Stomach (tissue), 9 donors: ENCODE data around the gene ABCC8. TPM values are rescaled to one million over a fixed set of nuclear protein-coding genes. Genes with fewer than 3 reads are reported as not detected.

Source experiments
- DNase-seq, 2 donors: peaks; one replicate each; pipeline versions ENCODE4 v3.0.0 to v3.0.0-alpha.2; 2013 to 2019
- H3K27ac ChIP-seq, 5 donors: fragments of 200-600 bp in 4 of 5; sonication (generic) in 4 of 5; one replicate each; pipeline ENCODE4 v1.5.1; 2013 to 2019; ENCODE audit warnings: mild to moderate bottlenecking in 1 of 5, moderate library complexity in 1 of 5
- H3K27me3 ChIP-seq, 3 donors: fragments of 200-600 bp; sonication (generic); one replicate each; pipeline ENCODE4 v1.5.1; 2017 to 2019; ENCODE audit warnings: mixed run types in 1 of 3
- H3K36me3 ChIP-seq, 4 donors: fragments of 200-600 bp; sonication (generic); 1 replicate in 3 of 4; 2 replicates in 1 of 4; pipeline ENCODE4 v1.5.1; 2016 to 2019
- H3K4me1 ChIP-seq, 4 donors: fragments of 200-600 bp; sonication (generic); one replicate each; pipeline ENCODE4 v1.5.1; 2016 to 2019
- H3K4me3 ChIP-seq, 4 donors: fragments of 200-600 bp; sonication (generic) in 3 of 4; one replicate each; pipeline ENCODE4 v1.5.1; 2016 to 2019; ENCODE audit warnings: mild to moderate bottlenecking in 1 of 4
- H3K9me3 ChIP-seq, 4 donors: fragments of 200-600 bp; sonication (generic); one replicate each; pipeline ENCODE4 v1.5.1; 2016 to 2019
- EP300 ChIP-seq: sonication (generic); formaldehyde crosslinking; IDR thresholded peaks from one replicate; pipeline ENCODE4 v1.6.1; 2017; ENCODE audit warnings: antibody characterized with exemption
- POLR2A ChIP-seq, 4 donors: fragments of 450-650 bp; IDR thresholded peaks; one replicate each; pipeline ENCODE4 v1.6.1; 2016; ENCODE audit warnings: antibody characterized with exemption in 4 of 4, control low read depth in 2 of 4, mild to moderate bottlenecking in 1 of 4, moderate library complexity in 1 of 4
- POLR2AphosphoS5 ChIP-seq, 3 donors: sonication (generic); formaldehyde crosslinking; IDR thresholded peaks; one replicate each; pipeline ENCODE4 v1.6.1; 2016; ENCODE audit warnings: antibody characterized with exemption in 3 of 3
- WGBS, 5 donors: extraction: QIAGEN DNeasy Blood & Tissue Kit in 3 of 5; methylation state at CpG; one replicate each; pipeline versions ENCODE4 v1.1.5 to v1.1.7; 2013 to 2018; 5-methylcytosine and 5-hydroxymethylcytosine counted together
- intact Hi-C: fragments of 100-400 bp; cut with DNase I; formaldehyde crosslinking; loops from one replicate; pipeline ENCODE4 v1.15.1; 2023; ENCODE audit warnings: low total_unique reads
- polyA plus RNA-seq, 3 donors: library from polyadenylated mRNA; stranded (reverse); fragments of 200-250 nt; gene quantifications; one replicate each; pipeline ENCODE4 v1.2.3, GENCODE V29; 2013
- total RNA-seq, 5 donors: library from RNA; depleted of rRNA; stranded (reverse); fragments of >200 nt; gene quantifications; one replicate each; pipeline versions ENCODE4 v1.1.0 to v1.2.3, GENCODE V29; 2014 to 2016
- TF ChIP-seq, protein P1 (sequence below), 7 experiments: fragments of 450-650 bp in 4 of 7; fragments of 200-600 bp in 3 of 7; sonication (generic) in 3 of 7; IDR thresholded peaks; one replicate each; pipeline ENCODE4 v1.5.1; 2016 to 2019; ENCODE audit warnings: antibody characterized with exemption in 7 of 7, control low read depth in 2 of 7, mild to moderate bottlenecking in 1 of 7
- donor health status: healthy with polysubstance abuse.
- donor health status: Bipolar disorder and iron deficiency.
- donor health status: healthy.

Gene ABCC8
- total and polyA plus RNA-seq, 8 donors = 3.9 to 69.6 (median 32.1) TPM; not detected in 1

DNA sequence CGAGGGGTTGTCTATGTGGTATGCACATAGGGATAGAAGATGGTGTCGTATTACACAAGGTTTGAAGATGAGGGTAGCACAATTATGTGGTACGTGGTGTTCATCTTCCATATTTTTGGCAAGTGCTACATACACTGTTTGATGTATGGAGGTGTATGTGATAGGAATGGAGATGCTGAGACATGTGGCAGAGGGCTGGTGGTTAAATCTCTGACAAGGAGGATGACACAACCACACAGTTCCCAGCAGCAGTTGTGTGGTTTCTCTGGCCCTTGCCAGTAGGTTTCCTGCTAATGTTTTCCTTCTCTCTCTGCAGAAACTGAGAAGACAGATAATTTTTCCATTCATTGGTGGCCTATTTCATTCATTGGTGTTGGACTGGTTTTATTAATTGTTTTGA, 108.1 kb downstream of the ABCC8 start:
- no peak overlapping the region for H3K4me3 ChIP-seq
- no peaks in the 10 kb centered on the region for H3K4me1 ChIP-seq
- intact Hi-C loops = no loop called here
- DNase-seq = no peak
- H3K36me3 ChIP-seq = peaks cover 36 to 84% (median 79%) of the 10 kb centered on the region in 4 donors
- TF ChIP-seq POLR2AphosphoS5 (IDR thresholded peaks at IDR 0.05) (no peak), EP300 (no peak), POLR2A (IDR thresholded peaks at IDR 0.05) (no peak)
- TF ChIP-seq, protein P1, sequence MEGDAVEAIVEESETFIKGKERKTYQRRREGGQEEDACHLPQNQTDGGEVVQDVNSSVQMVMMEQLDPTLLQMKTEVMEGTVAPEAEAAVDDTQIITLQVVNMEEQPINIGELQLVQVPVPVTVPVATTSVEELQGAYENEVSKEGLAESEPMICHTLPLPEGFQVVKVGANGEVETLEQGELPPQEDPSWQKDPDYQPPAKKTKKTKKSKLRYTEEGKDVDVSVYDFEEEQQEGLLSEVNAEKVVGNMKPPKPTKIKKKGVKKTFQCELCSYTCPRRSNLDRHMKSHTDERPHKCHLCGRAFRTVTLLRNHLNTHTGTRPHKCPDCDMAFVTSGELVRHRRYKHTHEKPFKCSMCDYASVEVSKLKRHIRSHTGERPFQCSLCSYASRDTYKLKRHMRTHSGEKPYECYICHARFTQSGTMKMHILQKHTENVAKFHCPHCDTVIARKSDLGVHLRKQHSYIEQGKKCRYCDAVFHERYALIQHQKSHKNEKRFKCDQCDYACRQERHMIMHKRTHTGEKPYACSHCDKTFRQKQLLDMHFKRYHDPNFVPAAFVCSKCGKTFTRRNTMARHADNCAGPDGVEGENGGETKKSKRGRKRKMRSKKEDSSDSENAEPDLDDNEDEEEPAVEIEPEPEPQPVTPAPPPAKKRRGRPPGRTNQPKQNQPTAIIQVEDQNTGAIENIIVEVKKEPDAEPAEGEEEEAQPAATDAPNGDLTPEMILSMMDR (IDR thresholded peaks at IDR 0.05) = no peak
- no peak overlapping the region for H3K27ac ChIP-seq
- H3K9me3 ChIP-seq = peaks cover 24 to 56% (median 47%) of the 10 kb centered on the region in 4 donors
- no peaks in the 10 kb centered on the region for H3K27me3 ChIP-seq
- 94 to 97% (median 95%) methylated on average over 3 of the region's 3 CpGs for whole genome bisulfite sequencing, 5 donors

DNA sequence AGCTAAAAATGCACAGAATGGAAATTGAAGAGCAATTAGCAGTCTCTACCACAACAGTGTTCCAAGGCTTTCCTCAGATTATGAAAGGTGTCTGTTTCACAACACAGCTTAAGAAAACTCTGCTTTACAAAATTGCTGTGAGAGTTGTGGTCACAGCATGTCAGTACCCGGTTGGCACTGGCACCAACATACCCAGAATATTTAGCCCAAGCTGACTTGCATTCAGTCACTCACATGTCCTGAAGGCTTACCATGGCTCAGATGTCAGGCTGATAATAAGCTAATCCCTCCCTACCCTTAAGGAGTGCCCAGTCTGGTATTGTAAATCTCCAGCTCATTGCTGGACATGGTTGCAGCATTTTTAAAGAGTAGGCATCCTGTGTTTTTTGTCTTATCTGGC, 110.2 kb downstream of the ABCC8 start:
- no peaks in the 10 kb centered on the region for H3K4me1 ChIP-seq
- no peak overlapping the region for H3K4me3 ChIP-seq
- no peak for DNase-seq
- no peak overlapping the region for H3K27ac ChIP-seq
- intact Hi-C loops = no loop called here
- 83 to 100% (median 90%) methylated on average over 1 of the region's 1 CpG for WGBS, 5 donors
- H3K9me3 ChIP-seq = peaks cover 15 to 35% (median 27%) of the 10 kb centered on the region in 4 donors
- TF ChIP-seq, protein P1 (IDR thresholded peaks at IDR 0.05) = no peak
- TF ChIP-seq POLR2AphosphoS5 (IDR thresholded peaks at IDR 0.05) = no peak
- TF ChIP-seq EP300 = no peak
- no peak for TF ChIP-seq POLR2A (IDR thresholded peaks at IDR 0.05)
- H3K36me3 ChIP-seq = peaks cover 20 to 63% (median 59%) of the 10 kb centered on the region in 4 donors
- no peaks in the 10 kb centered on the region for H3K27me3 ChIP-seq

DNA sequence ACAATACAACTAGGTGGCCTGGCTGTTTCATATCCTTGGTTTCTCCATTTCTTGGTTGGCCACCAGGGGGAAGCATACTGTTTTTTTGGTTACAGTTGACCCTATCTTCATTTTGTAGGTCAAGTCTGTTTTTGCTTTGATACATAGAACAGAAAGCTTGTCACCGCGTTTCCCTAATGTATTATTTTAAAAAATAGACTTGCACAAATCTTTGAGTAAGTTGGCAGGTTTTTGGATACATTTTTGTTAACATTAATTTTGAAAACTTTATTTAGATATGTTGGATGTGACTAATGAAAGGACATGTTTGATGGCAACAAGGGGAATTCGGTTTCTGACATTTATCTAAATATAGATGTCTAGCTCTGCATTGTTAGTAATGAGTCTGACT, 122.0 kb downstream of the ABCC8 start:
- WGBS, 5 donors = 40 to 50% (median 42%) methylated on average over 3 of the region's 3 CpGs
- peak; percentile 73 to 87 for DNase-seq
- H3K4me3 ChIP-seq = peak overlapping the region in 1 of 4 donors; percentile 61
- H3K4me1 ChIP-seq = peaks cover 12 to 32% (median 28%) of the 10 kb centered on the region in 4 donors
- peaks cover 0 to 3% (median 0%) of the 10 kb centered on the region in 4 donors for H3K9me3 ChIP-seq
- intact Hi-C loops = no loop called here
- TF ChIP-seq POLR2AphosphoS5 (IDR thresholded peaks at IDR 0.05) (no peak), POLR2A (IDR thresholded peaks at IDR 0.05) (no peak), EP300 (no peak)
- TF ChIP-seq, protein P1 (IDR thresholded peaks at IDR 0.05) = peak in 4 of 7 experiments; percentile 41 to 64 (median 56)
- H3K36me3 ChIP-seq = peaks cover 0 to 11% (median 4%) of the 10 kb centered on the region in 4 donors
- H3K27ac ChIP-seq = no peak overlapping the region
- H3K27me3 ChIP-seq = no peaks in the 10 kb centered on the region

DNA sequence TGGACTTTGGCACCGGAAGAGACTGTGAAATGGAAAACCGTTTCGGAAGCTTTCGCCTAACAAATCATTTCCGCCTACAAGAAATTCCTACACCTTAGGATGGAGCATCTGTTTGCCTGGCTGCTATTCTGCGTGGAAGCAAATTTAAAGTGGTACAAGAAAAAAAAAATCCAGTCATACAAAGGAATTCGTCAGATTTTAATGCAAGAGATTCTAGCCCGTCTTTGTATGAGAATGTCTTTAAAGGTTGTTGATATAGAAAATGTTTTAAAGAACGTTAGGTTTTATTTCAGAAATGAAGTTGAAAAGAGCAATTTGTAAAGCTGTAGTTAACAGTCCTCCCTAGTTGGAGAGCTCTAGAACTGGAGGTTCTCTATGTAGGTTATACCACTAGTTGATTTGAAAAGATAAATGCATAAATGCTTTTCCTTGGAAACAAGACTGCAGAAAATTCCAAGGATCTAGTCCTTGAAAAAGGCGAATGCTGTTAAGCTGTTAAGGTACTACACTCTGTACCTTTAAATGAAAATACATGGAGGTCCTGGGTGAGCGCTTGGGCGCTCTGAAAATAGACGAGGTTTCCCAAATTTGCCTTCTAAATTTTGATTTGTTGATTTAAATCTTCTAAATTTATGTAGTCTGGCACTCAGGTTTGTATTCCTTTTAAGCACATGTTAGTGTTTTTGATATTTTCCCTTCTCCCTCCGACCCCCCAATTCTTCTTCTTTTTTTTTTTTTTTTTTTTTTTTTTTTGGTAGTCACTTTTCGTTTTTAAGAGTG, 122.6 kb downstream of the ABCC8 start:
- Histone ChIP-seq H3K27ac (peak overlapping the region; percentile 52 to 91 (median 86)), H3K9me3 (no peaks in the 10 kb centered on the region), H3K4me3 (peak overlapping the region; percentile 61 to 72 (median 68)), H3K27me3 (no peaks in the 10 kb centered on the region), H3K4me1 (peaks cover 12 to 32% (median 28%) of the 10 kb centered on the region in 4 donors), H3K36me3 (peaks cover 0 to 5% (median 0%) of the 10 kb centered on the region in 4 donors)
- 7 to 11% (median 7%) methylated on average over 15 of the region's 15 CpGs for WGBS, 5 donors
- intact Hi-C loops = no loop called here
- DNase-seq = peak in 1 of 2 donors; percentile 5
- TF ChIP-seq POLR2AphosphoS5 (IDR thresholded peaks at IDR 0.05) (no peak), POLR2A (IDR thresholded peaks at IDR 0.05) (no peak), EP300 (no peak)
- TF ChIP-seq, protein P1 (IDR thresholded peaks at IDR 0.05) = no peak
